ENCODE measurements around the gene DPEP2NB. TPM values are rescaled to one million over a fixed set of nuclear protein-coding genes. Genes with fewer than 3 reads are reported as not detected.
"Not testable (repeated sequence)": the region's sequence is repeated elsewhere in the genome, so short reads cannot be mapped to it uniquely, and the experiment has no call there.

DPEP2NB gene
- total RNA-seq, 1 donor from 2014 or later: under 0.01 TPM

- DNase-seq (ENCODE audit: low read depth in 2 of 2): no peak
Observed at GRCh38 chr16:67982011-67982696, 33.6 kb downstream of the DPEP2NB start.

GRCh38 chr16:67979955-67980678 lies 35.6 kb downstream of the DPEP2NB start, which contains the start of gene DPEP3:
Gene DPEP3 (minus strand): TSS chr16:67980499. CDS start chr16:67980380, 119 bp downstream.
- no peak for DNase-seq (ENCODE audit: low read depth in 2 of 2)

- DNase-seq (ENCODE audit: low read depth in 2 of 2): no peak
Observed at GRCh38 chr16:67977469-67978227, 38.1 kb downstream of the DPEP2NB start.

- DNase-seq (ENCODE audit: low read depth in 2 of 2): no peak
Observed at GRCh38 chr16:67977005-67977404, 38.7 kb downstream of the DPEP2NB start.

GRCh38 chr16:67976205-67976604 lies 39.5 kb downstream of the DPEP2NB start:
- DNase-seq (ENCODE audit: low read depth in 2 of 2): no peak

- DNase-seq (ENCODE audit: low read depth in 2 of 2): no peak
Observed at GRCh38 chr16:67975321-67976105, 40.2 kb downstream of the DPEP2NB start.

- not testable (repeated sequence) for DNase-seq (ENCODE audit: low read depth in 2 of 2)
Observed at GRCh38 chr16:67972285-67972684, 43.4 kb downstream of the DPEP2NB start.

- DNase-seq (ENCODE audit: low read depth in 2 of 2): no peak
Observed at GRCh38 chr16:67971111-67971510, 44.6 kb downstream of the DPEP2NB start.

GRCh38 chr16:67969254-67970039 lies 46.3 kb downstream of the DPEP2NB start:
- DNase-seq (ENCODE audit: low read depth in 2 of 2): no peak

GRCh38 chr16:67968400-67969253 lies 47.1 kb downstream of the DPEP2NB start, which contains the start of gene SLC12A4:
Gene SLC12A4 (minus strand): TSS chr16:67968637. CDS start chr16:67968553, 84 bp downstream.
- DNase-seq (ENCODE audit: low read depth in 2 of 2): peak; percentile 71 to 88

GRCh38 chr16:67967958-67968399 lies 47.7 kb downstream of the DPEP2NB start:
- DNase-seq (ENCODE audit: low read depth in 2 of 2): peak; percentile 33 to 51

- peak; percentile 47 to 55 for DNase-seq (ENCODE audit: low read depth in 2 of 2)
Observed at GRCh38 chr16:67967183-67967957, 48.3 kb downstream of the DPEP2NB start.

GRCh38 chr16:67966549-67967182 lies 49.0 kb downstream of the DPEP2NB start:
- no peak for DNase-seq (ENCODE audit: low read depth in 2 of 2)

GRCh38 chr16:67965668-67966548 lies 49.8 kb downstream of the DPEP2NB start:
- no peak for DNase-seq (ENCODE audit: low read depth in 2 of 2)

GRCh38 chr16:67964477-67965131 lies 51.1 kb downstream of the DPEP2NB start:
- no peak for DNase-seq (ENCODE audit: low read depth in 2 of 2)

- DNase-seq (ENCODE audit: low read depth in 2 of 2): peak in 1 of 2 donors; percentile 37
Observed at GRCh38 chr16:67963662-67964321, 51.9 kb downstream of the DPEP2NB start.

All from lung microvascular endothelial cell (primary cell).